ENCODE measurements around the gene RFK. TPM values are rescaled to one million over a fixed set of nuclear protein-coding genes. Genes with fewer than 3 reads are reported as not detected.
A peak's percentile ranks its signal among the peaks of the same experiment; 100 is the strongest.
"Not testable (repeated sequence)": the region's sequence is repeated elsewhere in the genome, so short reads cannot be mapped to it uniquely, and the experiment has no call there.

RFK gene
- total RNA-seq, 1 experiment from 2014 or later: 12.0 TPM

- no peak for TF ChIP-seq CTCF (conservative IDR thresholded peaks at IDR 0.05)
- DNase-seq: no peak
- Histone ChIP-seq H2BK20ac (ENCODE audit: low read depth, low read length, poor library complexity, severe bottlenecking) (no peak overlapping the region), H2AFZ (ENCODE audit: low read length) (no peak overlapping the region), H3K4ac (ENCODE audit: low read depth, low read length) (no peak overlapping the region), H3K23ac (ENCODE audit: insufficient read length, low read depth, low read length) (no peak overlapping the region), H2BK120ac (ENCODE audit: low read depth, low read length, poor library complexity, severe bottlenecking) (no peak overlapping the region), H3K56ac (ENCODE audit: insufficient read length, low read depth, low read length) (no peak overlapping the region), H3K4me2 (ENCODE audit: insufficient read depth, insufficient read length, low read length) (no peak overlapping the region), H4K8ac (replicated peaks; ENCODE audit: insufficient read length, low read depth, low read length) (no peak overlapping the region), H3K9me3 (ENCODE audit: control insufficient read depth, low read depth, low read length) (no peaks in the 10 kb centered on the region), H3K18ac (ENCODE audit: insufficient read length, low read depth, low read length) (no peak overlapping the region), H4K5ac (ENCODE audit: insufficient read length, low read depth, low read length) (no peak overlapping the region), H4K91ac (ENCODE audit: insufficient read length, low read depth, low read length) (no peak overlapping the region), H3K23me2 (ENCODE audit: insufficient read length, low read depth, low read length, poor library complexity, severe bottlenecking) (no peaks in the 10 kb centered on the region), H3K14ac (ENCODE audit: insufficient read depth, low read length) (no peak overlapping the region), H2AK5ac (ENCODE audit: insufficient read length, low read length) (no peak overlapping the region), H3K27ac (ENCODE audit: insufficient read length, low read depth, low read length) (no peak overlapping the region), H3K9ac (ENCODE audit: extremely low read depth, insufficient read length, low read length) (no peak overlapping the region), H3K79me1 (ENCODE audit: insufficient read depth, low read depth, low read length, poor library complexity, severe bottlenecking) (no peaks in the 10 kb centered on the region), H2BK5ac (ENCODE audit: insufficient read length, low read length) (no peak overlapping the region), H4K20me1 (ENCODE audit: control insufficient read depth, insufficient read depth, insufficient read length) (no peaks in the 10 kb centered on the region), H2BK12ac (ENCODE audit: insufficient read length, low read depth, low read length) (no peak overlapping the region), H3T11ph (ENCODE audit: low read length) (no peak overlapping the region), H2BK15ac (ENCODE audit: low read depth, low read length) (no peak overlapping the region), H3K79me2 (ENCODE audit: insufficient read depth, low read length) (no peaks in the 10 kb centered on the region), H3K27me3 (ENCODE audit: insufficient read depth, low read length) (no peaks in the 10 kb centered on the region), H3K4me1 (ENCODE audit: insufficient read depth, low read length) (peaks cover 3% of the 10 kb centered on the region; the same call in 1 of the 2 replicates)
- Mint-ChIP-seq H3K27ac (no peak overlapping the region; a peak in 2 of 7 replicates), H3K4me3 (no peak overlapping the region), H3K27me3 (ENCODE audit: low read depth) (no peaks in the 10 kb centered on the region), H3K4me1 (peaks cover 11 to 14% of the 10 kb centered on the region in 2 experiments), H3K36me3 (ENCODE audit: insufficient read depth in 1 of 3, low read depth in 3 of 3) (no peaks in the 10 kb centered on the region), H3K9me3 (peaks cover 0 to 3% of the 10 kb centered on the region in 2 experiments; a peak in 1 of 5 replicates)
- WGBS (ENCODE audit: extremely low coverage, insufficient read length, low lambda C conversion rate): no CpG with 5 or more reads among the region's 3 CpGs
Observed at GRCh38 chr9:76363032-76363395, 31.2 kb downstream of the RFK start.

GRCh38 chr9:76362332-76363031 is 31.7 kb downstream of the RFK start:
- no CpG with 5 or more reads among the region's 16 CpGs for WGBS (ENCODE audit: extremely low coverage, insufficient read length, low lambda C conversion rate)
- not testable (repeated sequence) for H3K4me2 ChIP-seq (ENCODE audit: insufficient read depth, insufficient read length, low read length)

More at GRCh38 chr9:76362332-76363031, 31.7 kb downstream of the RFK start:
- not testable (repeated sequence) for H2AFZ ChIP-seq (ENCODE audit: low read length); H3K79me1 ChIP-seq (ENCODE audit: insufficient read depth, low read depth, low read length, poor library complexity, severe bottlenecking); H3T11ph ChIP-seq (ENCODE audit: low read length); H2BK12ac ChIP-seq (ENCODE audit: insufficient read length, low read depth, low read length); H3K27me3 ChIP-seq (ENCODE audit: insufficient read depth, low read length); H3K9ac ChIP-seq (ENCODE audit: extremely low read depth, insufficient read length, low read length); DNase-seq; H3K27me3 Mint-ChIP-seq (ENCODE audit: low read depth); H3K23ac ChIP-seq (ENCODE audit: insufficient read length, low read depth, low read length); H3K4ac ChIP-seq (ENCODE audit: low read depth, low read length); H2BK15ac ChIP-seq (ENCODE audit: low read depth, low read length); H2BK20ac ChIP-seq (ENCODE audit: low read depth, low read length, poor library complexity, severe bottlenecking); H3K18ac ChIP-seq (ENCODE audit: insufficient read length, low read depth, low read length); H2BK120ac ChIP-seq (ENCODE audit: low read depth, low read length, poor library complexity, severe bottlenecking); H3K27ac ChIP-seq (ENCODE audit: insufficient read length, low read depth, low read length); H3K23me2 ChIP-seq (ENCODE audit: insufficient read length, low read depth, low read length, poor library complexity, severe bottlenecking); H4K20me1 ChIP-seq (ENCODE audit: control insufficient read depth, insufficient read depth, insufficient read length); H4K5ac ChIP-seq (ENCODE audit: insufficient read length, low read depth, low read length); H2BK5ac ChIP-seq (ENCODE audit: insufficient read length, low read length); H3K4me1 ChIP-seq (ENCODE audit: insufficient read depth, low read length); H3K9me3 ChIP-seq (ENCODE audit: control insufficient read depth, low read depth, low read length); H4K91ac ChIP-seq (ENCODE audit: insufficient read length, low read depth, low read length); H3K36me3 Mint-ChIP-seq (ENCODE audit: insufficient read depth in 1 of 3, low read depth in 3 of 3); H3K79me2 ChIP-seq (ENCODE audit: insufficient read depth, low read length); H3K14ac ChIP-seq (ENCODE audit: insufficient read depth, low read length); H2AK5ac ChIP-seq (ENCODE audit: insufficient read length, low read length); H3K4me3 Mint-ChIP-seq; H3K56ac ChIP-seq (ENCODE audit: insufficient read length, low read depth, low read length); H3K9me3 Mint-ChIP-seq; H4K8ac ChIP-seq (replicated peaks; ENCODE audit: insufficient read length, low read depth, low read length)
- H3K27ac Mint-ChIP-seq: peak overlapping the region in 1 of 3 experiments; percentile 22; a peak in 2 of 7 replicates
- peaks cover 11 to 14% of the 10 kb centered on the region in 2 experiments for H3K4me1 Mint-ChIP-seq
